ENCODE data around the gene SYK.

Gene SYK

GRCh38 chr9:90848866-90849265 lies 47.2 kb downstream of the SYK start:
- peaks cover 4% of the 10 kb centered on the region; the same call in 1 of the 2 replicates for H3K27me3 ChIP-seq (ENCODE audit: insufficient read depth, low read length)
- H3K4me3 ChIP-seq (ENCODE audit: low read depth, low read length) = no peak overlapping the region
- no peak overlapping the region for H3K27ac ChIP-seq (ENCODE audit: low read depth, low read length)
- H3K4me1 ChIP-seq (ENCODE audit: control insufficient read depth, insufficient read depth, low read length, unreplicated experiment) = no peaks in the 10 kb centered on the region
- no peak overlapping the region for H2AFZ ChIP-seq (ENCODE audit: low read length, unreplicated experiment)
- H3K36me3 ChIP-seq (ENCODE audit: insufficient read depth, low read length) = no peaks in the 10 kb centered on the region
- no peaks in the 10 kb centered on the region for H3K79me2 ChIP-seq (ENCODE audit: control insufficient read depth, insufficient read depth, low read length, unreplicated experiment)

GRCh38 chr9:90851444-90851843 lies 49.8 kb downstream of the SYK start:
- Histone ChIP-seq H3K36me3 (ENCODE audit: insufficient read depth, low read length) (no peaks in the 10 kb centered on the region), H3K79me2 (ENCODE audit: control insufficient read depth, insufficient read depth, low read length, unreplicated experiment) (no peaks in the 10 kb centered on the region)

GRCh38 chr9:90853945-90854344 lies 52.3 kb downstream of the SYK start:
- H3K27ac ChIP-seq (ENCODE audit: low read depth, low read length) = no peak overlapping the region
- H3K4me1 ChIP-seq (ENCODE audit: control insufficient read depth, insufficient read depth, low read length, unreplicated experiment) = no peaks in the 10 kb centered on the region
- no peaks in the 10 kb centered on the region for H3K79me2 ChIP-seq (ENCODE audit: control insufficient read depth, insufficient read depth, low read length, unreplicated experiment)
- no peaks in the 10 kb centered on the region for H3K36me3 ChIP-seq (ENCODE audit: insufficient read depth, low read length)
- no peak overlapping the region for H3K4me3 ChIP-seq (ENCODE audit: low read depth, low read length)
- H2AFZ ChIP-seq (ENCODE audit: low read length, unreplicated experiment) = no peak overlapping the region
- H3K27me3 ChIP-seq (ENCODE audit: insufficient read depth, low read length) = peaks cover 19% of the 10 kb centered on the region

More at GRCh38 chr9:90851444-90851843, 49.8 kb downstream of the SYK start:
- H3K4me3 ChIP-seq (ENCODE audit: low read depth, low read length) = no peak overlapping the region
- H2AFZ ChIP-seq (ENCODE audit: low read length, unreplicated experiment) = no peak overlapping the region
- H3K4me1 ChIP-seq (ENCODE audit: control insufficient read depth, insufficient read depth, low read length, unreplicated experiment) = no peaks in the 10 kb centered on the region
- peaks cover 9% of the 10 kb centered on the region for H3K27me3 ChIP-seq (ENCODE audit: insufficient read depth, low read length)
- no peak overlapping the region for H3K27ac ChIP-seq (ENCODE audit: low read depth, low read length)

- H3K36me3 ChIP-seq (ENCODE audit: insufficient read depth, low read length) = no peaks in the 10 kb centered on the region
- no peaks in the 10 kb centered on the region for H3K4me1 ChIP-seq (ENCODE audit: control insufficient read depth, insufficient read depth, low read length, unreplicated experiment)
- H3K27me3 ChIP-seq (ENCODE audit: insufficient read depth, low read length) = peaks cover 19% of the 10 kb centered on the region
- no peak overlapping the region for H3K4me3 ChIP-seq (ENCODE audit: low read depth, low read length)
- H3K27ac ChIP-seq (ENCODE audit: low read depth, low read length) = no peak overlapping the region
- no peaks in the 10 kb centered on the region for H3K79me2 ChIP-seq (ENCODE audit: control insufficient read depth, insufficient read depth, low read length, unreplicated experiment)
- no peak overlapping the region for H2AFZ ChIP-seq (ENCODE audit: low read length, unreplicated experiment)
These were observed 53.1 kb downstream of the SYK start for GRCh38 chr9:90854637-90855175.

GRCh38 chr9:90855208-90855902 lies 53.7 kb downstream of the SYK start:
- no peaks in the 10 kb centered on the region for H3K79me2 ChIP-seq (ENCODE audit: control insufficient read depth, insufficient read depth, low read length, unreplicated experiment)
- H3K36me3 ChIP-seq (ENCODE audit: insufficient read depth, low read length) = no peaks in the 10 kb centered on the region
- H3K27me3 ChIP-seq (ENCODE audit: insufficient read depth, low read length) = peaks cover 19% of the 10 kb centered on the region
- H3K4me1 ChIP-seq (ENCODE audit: control insufficient read depth, insufficient read depth, low read length, unreplicated experiment) = no peaks in the 10 kb centered on the region
- no peak overlapping the region for H3K27ac ChIP-seq (ENCODE audit: low read depth, low read length)
- H3K4me3 ChIP-seq (ENCODE audit: low read depth, low read length) = no peak overlapping the region
- no peak overlapping the region for H2AFZ ChIP-seq (ENCODE audit: low read length, unreplicated experiment)

- H3K36me3 ChIP-seq (ENCODE audit: insufficient read depth, low read length) = no peaks in the 10 kb centered on the region
These were observed 55.5 kb downstream of the SYK start for GRCh38 chr9:90857091-90857490.

GRCh38 chr9:90857855-90858254 lies 56.2 kb downstream of the SYK start:
- Histone ChIP-seq H3K27ac (ENCODE audit: low read depth, low read length) (no peak overlapping the region), H3K36me3 (ENCODE audit: insufficient read depth, low read length) (no peaks in the 10 kb centered on the region), H3K27me3 (ENCODE audit: insufficient read depth, low read length) (peaks cover 15% of the 10 kb centered on the region), H2AFZ (ENCODE audit: low read length, unreplicated experiment) (no peak overlapping the region), H3K4me3 (ENCODE audit: low read depth, low read length) (no peak overlapping the region), H3K4me1 (ENCODE audit: control insufficient read depth, insufficient read depth, low read length, unreplicated experiment) (no peaks in the 10 kb centered on the region), H3K79me2 (ENCODE audit: control insufficient read depth, insufficient read depth, low read length, unreplicated experiment) (no peaks in the 10 kb centered on the region)

More at GRCh38 chr9:90857091-90857490, 55.5 kb downstream of the SYK start:
- H3K27ac ChIP-seq (ENCODE audit: low read depth, low read length) = no peak overlapping the region
- H3K4me3 ChIP-seq (ENCODE audit: low read depth, low read length) = no peak overlapping the region
- H3K4me1 ChIP-seq (ENCODE audit: control insufficient read depth, insufficient read depth, low read length, unreplicated experiment) = no peaks in the 10 kb centered on the region
- no peak overlapping the region for H2AFZ ChIP-seq (ENCODE audit: low read length, unreplicated experiment)
- no peaks in the 10 kb centered on the region for H3K79me2 ChIP-seq (ENCODE audit: control insufficient read depth, insufficient read depth, low read length, unreplicated experiment)
- peaks cover 15% of the 10 kb centered on the region for H3K27me3 ChIP-seq (ENCODE audit: insufficient read depth, low read length)

- Histone ChIP-seq H3K27ac (ENCODE audit: low read depth, low read length) (no peak overlapping the region), H3K4me1 (ENCODE audit: control insufficient read depth, insufficient read depth, low read length, unreplicated experiment) (no peaks in the 10 kb centered on the region), H2AFZ (ENCODE audit: low read length, unreplicated experiment) (no peak overlapping the region)
These were observed 56.9 kb downstream of the SYK start for GRCh38 chr9:90858457-90858901.

GRCh38 chr9:90860382-90860781 lies 58.8 kb downstream of the SYK start:
- Histone ChIP-seq H3K27me3 (ENCODE audit: insufficient read depth, low read length) (peaks cover 15% of the 10 kb centered on the region), H3K27ac (ENCODE audit: low read depth, low read length) (no peak overlapping the region), H3K4me3 (ENCODE audit: low read depth, low read length) (no peak overlapping the region), H3K4me1 (ENCODE audit: control insufficient read depth, insufficient read depth, low read length, unreplicated experiment) (no peaks in the 10 kb centered on the region), H3K79me2 (ENCODE audit: control insufficient read depth, insufficient read depth, low read length, unreplicated experiment) (no peaks in the 10 kb centered on the region), H3K36me3 (ENCODE audit: insufficient read depth, low read length) (no peaks in the 10 kb centered on the region), H2AFZ (ENCODE audit: low read length, unreplicated experiment) (no peak overlapping the region)

More at GRCh38 chr9:90858457-90858901, 56.9 kb downstream of the SYK start:
- Histone ChIP-seq H3K79me2 (ENCODE audit: control insufficient read depth, insufficient read depth, low read length, unreplicated experiment) (no peaks in the 10 kb centered on the region), H3K27me3 (ENCODE audit: insufficient read depth, low read length) (peaks cover 15% of the 10 kb centered on the region), H3K4me3 (ENCODE audit: low read depth, low read length) (no peak overlapping the region), H3K36me3 (ENCODE audit: insufficient read depth, low read length) (no peaks in the 10 kb centered on the region)

GRCh38 chr9:90860826-90861225 lies 59.2 kb downstream of the SYK start:
- Histone ChIP-seq H3K27ac (ENCODE audit: low read depth, low read length) (no peak overlapping the region), H3K36me3 (ENCODE audit: insufficient read depth, low read length) (no peaks in the 10 kb centered on the region), H3K4me3 (ENCODE audit: low read depth, low read length) (no peak overlapping the region), H2AFZ (ENCODE audit: low read length, unreplicated experiment) (no peak overlapping the region), H3K4me1 (ENCODE audit: control insufficient read depth, insufficient read depth, low read length, unreplicated experiment) (no peaks in the 10 kb centered on the region), H3K79me2 (ENCODE audit: control insufficient read depth, insufficient read depth, low read length, unreplicated experiment) (no peaks in the 10 kb centered on the region), H3K27me3 (ENCODE audit: insufficient read depth, low read length) (peaks cover 15% of the 10 kb centered on the region)

GRCh38 chr9:90861380-90861779 lies 59.8 kb downstream of the SYK start:
- Histone ChIP-seq H3K79me2 (ENCODE audit: control insufficient read depth, insufficient read depth, low read length, unreplicated experiment) (no peaks in the 10 kb centered on the region), H3K36me3 (ENCODE audit: insufficient read depth, low read length) (no peaks in the 10 kb centered on the region), H3K4me3 (ENCODE audit: low read depth, low read length) (no peak overlapping the region), H3K4me1 (ENCODE audit: control insufficient read depth, insufficient read depth, low read length, unreplicated experiment) (no peaks in the 10 kb centered on the region), H2AFZ (ENCODE audit: low read length, unreplicated experiment) (no peak overlapping the region), H3K27me3 (ENCODE audit: insufficient read depth, low read length) (peaks cover 11% of the 10 kb centered on the region), H3K27ac (ENCODE audit: low read depth, low read length) (no peak overlapping the region)

Data from ACC112 (cell line).